Measurements from ENCODE around the gene SFXN5. TPM values are rescaled to one million over a fixed set of nuclear protein-coding genes. Genes with fewer than 3 reads are reported as not detected.
"Not testable (repeated sequence)": the region's sequence is repeated elsewhere in the genome, so short reads cannot be mapped to it uniquely, and the experiment has no call there.

Gene SFXN5
- total RNA-seq, 1 experiment from 2014 or later = 13.8 TPM

- DNase-seq (ENCODE audit: low read depth) = no peak
- in situ Hi-C loops (cut with HindIII; ENCODE audit: low pct_unique_long_range_greater_than_20kb, low sequenced_read_pairs) = no loop called here
Observed at GRCh38 chr2:73104933-73105332, 33.4 kb upstream of the SFXN5 start.

DNA sequence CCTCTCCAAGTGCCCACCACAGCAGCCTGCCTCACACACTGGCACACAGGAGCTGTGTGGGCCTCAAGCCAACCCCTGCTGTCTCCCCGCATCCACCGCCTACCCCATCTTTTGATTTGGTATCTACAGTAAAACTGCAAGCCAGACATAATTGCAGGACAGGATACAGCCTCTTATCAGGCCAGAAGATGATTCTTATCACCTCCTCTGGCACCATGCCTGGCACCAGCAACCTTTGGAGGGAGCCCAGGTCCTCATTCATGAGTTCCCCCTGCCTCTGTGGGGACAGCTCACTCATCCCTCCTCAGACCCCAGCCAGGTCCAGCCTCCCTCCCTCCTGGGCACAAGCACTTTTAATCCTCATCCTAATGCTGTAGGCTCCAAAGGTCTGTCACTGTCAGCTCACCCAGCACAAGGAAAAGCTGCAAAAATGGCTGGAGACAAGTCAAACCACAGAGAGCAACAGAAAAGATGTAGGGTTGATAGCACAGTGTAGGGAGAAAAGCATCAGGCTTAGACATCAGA lies 31.6 kb upstream of the SFXN5 start:
- in situ Hi-C loops (cut with HindIII; ENCODE audit: low pct_unique_long_range_greater_than_20kb, low sequenced_read_pairs) = no loop called here
- DNase-seq (ENCODE audit: low read depth) = no peak

- DNase-seq (ENCODE audit: low read depth) = no peak
- in situ Hi-C loops (cut with HindIII; ENCODE audit: low pct_unique_long_range_greater_than_20kb, low sequenced_read_pairs) = no loop called here
Observed at GRCh38 chr2:73101626-73102256, 30.2 kb upstream of the SFXN5 start.

- no peak for DNase-seq (ENCODE audit: low read depth)
- in situ Hi-C loops (cut with HindIII; ENCODE audit: low pct_unique_long_range_greater_than_20kb, low sequenced_read_pairs) = no loop called here
Observed at GRCh38 chr2:73100956-73101355, 29.4 kb upstream of the SFXN5 start.

DNA sequence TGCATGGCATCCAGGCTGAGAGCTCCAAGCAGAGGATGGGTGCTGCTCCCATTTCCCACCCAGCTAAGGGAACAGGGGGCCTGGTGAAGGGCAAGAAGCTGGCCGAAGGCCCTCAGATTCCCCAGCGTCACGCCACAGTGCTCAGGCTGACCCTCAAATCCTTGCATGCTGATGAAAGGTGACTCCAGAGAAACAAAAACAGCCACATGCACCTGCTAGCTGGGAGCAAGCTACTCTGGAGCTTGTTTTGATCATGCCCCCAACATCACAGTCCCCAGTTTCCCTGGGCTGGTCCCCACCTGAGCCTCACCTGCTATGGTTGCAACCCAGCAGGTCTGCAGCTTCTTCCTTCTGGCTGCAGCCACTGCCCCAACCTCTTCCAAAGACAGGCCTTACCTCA lies 28.0 kb upstream of the SFXN5 start:
- in situ Hi-C loops (cut with HindIII; ENCODE audit: low pct_unique_long_range_greater_than_20kb, low sequenced_read_pairs) = no loop called here
- DNase-seq (ENCODE audit: low read depth) = no peak

DNA sequence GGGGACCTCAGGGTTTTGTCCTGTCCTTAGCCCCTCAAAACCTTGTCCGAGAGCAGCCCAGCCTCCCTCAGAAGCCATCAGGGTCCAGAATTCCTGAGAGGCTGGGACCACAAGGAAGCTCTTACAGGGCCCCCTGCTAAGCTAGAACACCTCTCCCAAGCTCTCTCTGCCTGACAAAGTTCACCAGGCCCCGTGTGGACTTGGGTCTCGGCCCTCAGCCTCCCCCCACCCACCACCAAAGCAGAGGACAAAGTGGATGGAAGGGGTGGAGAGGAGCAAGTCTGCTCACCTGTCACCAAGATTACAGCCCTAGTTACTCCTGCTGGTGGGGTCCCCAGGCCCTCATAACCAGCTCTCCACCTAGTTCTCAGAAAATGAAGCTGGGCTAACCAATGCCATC lies 24.4 kb upstream of the SFXN5 start:
- in situ Hi-C loops (cut with HindIII; ENCODE audit: low pct_unique_long_range_greater_than_20kb, low sequenced_read_pairs) = no loop called here
- DNase-seq (ENCODE audit: low read depth) = no peak

DNA sequence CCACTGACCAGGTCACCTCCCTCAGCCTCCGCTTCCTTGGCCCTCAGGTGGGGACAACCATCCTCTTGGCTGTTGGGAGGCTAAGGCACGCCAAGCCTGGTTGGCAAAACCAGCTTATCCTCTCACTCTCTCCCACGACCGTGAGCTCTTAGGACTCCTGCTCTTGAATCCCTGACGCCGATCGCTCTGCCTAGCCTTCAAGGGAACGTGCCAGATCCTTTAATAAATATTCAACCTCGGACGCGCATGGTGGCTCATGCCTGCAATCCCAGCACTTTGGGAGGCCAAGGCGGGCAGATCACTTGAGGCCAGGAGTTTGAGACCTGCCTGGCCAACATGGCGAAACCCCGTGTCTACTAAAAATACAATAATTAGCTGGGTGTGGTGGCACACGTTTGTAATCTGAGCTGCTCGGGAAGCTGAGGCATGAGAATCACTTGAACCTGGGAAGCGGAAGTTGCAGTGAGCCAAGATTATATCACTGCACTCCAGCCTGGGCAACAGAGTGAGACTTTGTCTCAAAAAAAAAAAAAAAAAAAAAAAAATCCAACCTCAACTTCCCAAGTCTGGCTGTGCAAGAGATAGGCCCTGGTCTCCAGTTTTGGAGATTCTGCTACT lies 22.2 kb upstream of the SFXN5 start:
- DNase-seq (ENCODE audit: low read depth) = peak; percentile 46
- in situ Hi-C loops (cut with HindIII; ENCODE audit: low pct_unique_long_range_greater_than_20kb, low sequenced_read_pairs) = not testable (repeated sequence)

- no peak for DNase-seq (ENCODE audit: low read depth)
- in situ Hi-C loops (cut with HindIII; ENCODE audit: low pct_unique_long_range_greater_than_20kb, low sequenced_read_pairs) = no loop called here
Observed at GRCh38 chr2:73092146-73092783, 20.8 kb upstream of the SFXN5 start.

DNA sequence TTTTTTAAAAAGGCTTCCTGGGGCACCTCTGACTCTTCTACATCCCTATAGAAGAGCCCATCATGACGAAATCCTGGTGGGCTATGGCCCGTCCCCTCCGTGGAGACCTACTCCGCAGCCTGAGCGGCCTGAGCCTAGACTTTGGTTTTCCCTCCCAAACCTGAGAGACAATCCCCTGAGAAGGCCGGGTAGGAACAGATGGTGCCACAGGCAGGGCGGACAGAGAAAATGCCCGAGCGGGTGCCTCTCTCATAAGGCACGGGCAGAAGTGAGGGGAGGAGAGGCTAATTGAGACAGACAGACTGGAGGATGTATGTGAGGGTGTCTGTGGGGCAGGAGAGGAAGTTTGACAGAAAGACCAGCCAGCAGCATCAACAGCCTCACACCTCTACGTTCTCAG lies 20.2 kb upstream of the SFXN5 start:
- in situ Hi-C loops (cut with HindIII; ENCODE audit: low pct_unique_long_range_greater_than_20kb, low sequenced_read_pairs) = no loop called here
- no peak for DNase-seq (ENCODE audit: low read depth)

DNA sequence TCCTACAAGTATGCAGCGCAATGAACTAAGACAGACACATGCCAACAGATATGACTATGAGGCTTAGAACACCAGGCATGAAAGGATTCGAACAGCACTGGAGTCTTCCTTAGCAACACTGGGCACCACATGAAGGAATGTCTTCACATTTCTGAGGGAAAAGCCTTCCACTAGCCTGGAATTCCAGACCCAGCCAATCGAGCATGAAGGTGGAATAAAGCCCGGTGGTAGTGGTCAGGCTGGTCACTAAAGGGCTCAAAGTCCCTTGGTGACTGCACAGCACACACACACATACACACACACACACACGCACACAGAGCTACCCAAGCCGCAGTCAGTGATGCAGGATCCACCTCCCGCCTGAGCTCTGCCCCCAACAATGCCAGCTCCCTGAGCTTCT lies 19.7 kb upstream of the SFXN5 start:
- in situ Hi-C loops (cut with HindIII; ENCODE audit: low pct_unique_long_range_greater_than_20kb, low sequenced_read_pairs) = no loop called here
- no peak for DNase-seq (ENCODE audit: low read depth)

- in situ Hi-C loops (cut with HindIII; ENCODE audit: low pct_unique_long_range_greater_than_20kb, low sequenced_read_pairs) = no loop called here
Observed at GRCh38 chr2:73089270-73090030, 17.9 kb upstream of the SFXN5 start.

DNA sequence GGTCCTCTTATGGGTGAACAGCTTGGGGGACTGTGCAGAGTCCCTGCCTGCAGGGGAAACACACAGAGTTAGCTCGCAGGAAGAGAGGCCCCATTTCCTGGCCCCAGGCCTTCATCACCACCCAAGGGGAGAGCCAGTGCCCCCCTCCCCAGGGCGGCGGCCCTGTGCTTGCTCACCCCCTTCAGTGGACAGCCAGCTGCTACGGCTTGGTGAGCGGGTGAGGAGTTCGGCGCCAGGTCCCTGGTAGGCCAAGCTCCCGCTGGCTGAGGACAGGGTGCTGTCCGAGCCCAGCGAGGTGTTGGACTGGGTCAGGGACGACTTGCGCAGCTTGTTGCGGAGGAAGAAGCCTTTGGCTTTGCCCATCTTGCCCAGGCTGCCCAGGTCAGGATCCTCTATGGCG lies 17.2 kb upstream of the SFXN5 start:
- in situ Hi-C loops (cut with HindIII; ENCODE audit: low pct_unique_long_range_greater_than_20kb, low sequenced_read_pairs) = no loop called here
- no peak for DNase-seq (ENCODE audit: low read depth)

More at GRCh38 chr2:73089270-73090030, 17.9 kb upstream of the SFXN5 start:
- peak; percentile 79 for DNase-seq (ENCODE audit: low read depth)

DNA sequence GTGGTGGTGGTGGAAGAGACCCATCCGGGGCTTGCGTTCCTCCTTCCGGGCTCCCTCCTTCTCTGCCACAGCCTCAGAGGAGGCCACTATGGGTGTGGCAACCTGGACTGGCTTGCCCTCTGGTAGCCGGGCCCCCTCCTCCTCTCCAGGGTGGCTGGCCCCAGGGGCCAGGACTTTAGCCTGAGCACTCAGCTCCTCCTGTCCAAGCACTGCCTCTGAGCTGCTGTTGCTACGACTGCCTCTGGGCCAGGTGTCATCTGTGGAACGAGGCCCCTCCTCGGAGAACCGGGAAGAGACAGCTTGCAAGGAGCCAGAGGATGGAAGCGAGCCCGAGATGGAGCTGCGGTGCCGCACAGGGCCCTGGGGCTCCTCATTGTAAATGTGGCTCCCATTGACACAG lies 16.7 kb upstream of the SFXN5 start:
- in situ Hi-C loops (cut with HindIII; ENCODE audit: low pct_unique_long_range_greater_than_20kb, low sequenced_read_pairs) = no loop called here
- DNase-seq (ENCODE audit: low read depth) = no peak

GRCh38 chr2:73087311-73087710 lies 15.8 kb upstream of the SFXN5 start:
- in situ Hi-C loops (cut with HindIII; ENCODE audit: low pct_unique_long_range_greater_than_20kb, low sequenced_read_pairs) = no loop called here
- DNase-seq (ENCODE audit: low read depth) = no peak

DNA sequence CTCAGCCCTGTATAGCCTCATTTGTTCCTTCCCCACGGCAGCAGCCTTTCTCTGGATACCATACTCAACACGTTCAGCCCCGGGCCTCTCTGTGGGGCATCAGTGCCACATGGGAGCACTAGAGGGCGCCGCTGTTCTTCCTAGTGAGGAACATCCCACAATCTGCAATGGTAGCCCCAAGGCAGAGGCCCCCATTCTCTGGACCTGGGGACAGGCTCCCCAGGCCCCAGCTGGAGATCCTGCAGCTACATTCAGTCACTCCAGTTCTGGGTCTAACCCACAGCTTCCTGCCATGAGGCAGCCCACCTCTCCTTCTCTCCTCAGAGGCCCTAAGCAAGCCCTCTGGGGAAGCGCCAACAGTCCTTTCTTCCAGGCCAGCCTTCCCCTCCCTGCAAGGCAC lies 14.2 kb upstream of the SFXN5 start:
- in situ Hi-C loops (cut with HindIII; ENCODE audit: low pct_unique_long_range_greater_than_20kb, low sequenced_read_pairs) = no loop called here
- peak; percentile 67 for DNase-seq (ENCODE audit: low read depth)

- in situ Hi-C loops (cut with HindIII; ENCODE audit: low pct_unique_long_range_greater_than_20kb, low sequenced_read_pairs) = no loop called here
- DNase-seq (ENCODE audit: low read depth) = no peak
Observed at GRCh38 chr2:73084971-73085370, 13.5 kb upstream of the SFXN5 start.

GRCh38 chr2:73083886-73084800 lies 12.6 kb upstream of the SFXN5 start:
- DNase-seq (ENCODE audit: low read depth) = no peak
- in situ Hi-C loops (cut with HindIII; ENCODE audit: low pct_unique_long_range_greater_than_20kb, low sequenced_read_pairs) = no loop called here

Measured in Caki2 (cell line).